GM18951 (cell line): Measurements from ENCODE around the gene ABLIM1.

ENCODE experiments used
- POLR2A ChIP-seq: IDR thresholded peaks from 4 replicates; pipeline ENCODE4 v1.6.1; 2011; ENCODE audit warnings: mild to moderate bottlenecking; ENCODE audit not compliant: insufficient read length, insufficient read depth; ENCODE audit errors: extremely low read depth
- in situ Hi-C: fragments of 300-500 bp; cut with MboI; formaldehyde crosslinking; loops from one replicate; pipeline ENCODE4 v1.12.0; 2022; ENCODE audit warnings: low sequenced_read_pairs, mixed read lengths, inconsistent platforms; ENCODE audit not compliant: unreplicated experiment

ABLIM1 gene

GRCh38 chr10:114658175-114658574 lies at the start of gene ABLIM1:
TSS of gene ABLIM1 (minus strand) at chr10:114658275. CDS start at chr10:114658200, 75 bp downstream.
- TF ChIP-seq POLR2A: no peak
- in situ Hi-C loops: no loop called here

- TF ChIP-seq POLR2A: no peak
Observed at GRCh38 chr10:114706458-114707055, 48.5 kb upstream of the ABLIM1 start.

GRCh38 chr10:114704679-114705078 lies 46.6 kb upstream of the ABLIM1 start:
- no peak for TF ChIP-seq POLR2A
- in situ Hi-C loops: no loop called here

More at GRCh38 chr10:114706458-114707055, 48.5 kb upstream of the ABLIM1 start:
- in situ Hi-C loops: no loop called here

- in situ Hi-C loops: no loop called here
- no peak for TF ChIP-seq POLR2A
Observed at GRCh38 chr10:114703377-114704107, 45.5 kb upstream of the ABLIM1 start.

GRCh38 chr10:114698271-114699061 lies 40.4 kb upstream of the ABLIM1 start:
- in situ Hi-C loops: loop anchor here (10.0 kb wide), 1 partner anchor 234 kb away; no protein-coding TSS in a partner anchor
- no peak for TF ChIP-seq POLR2A

- in situ Hi-C loops: loop anchor here (10.0 kb wide), 1 partner anchor 232 kb away; no protein-coding TSS in a partner anchor
- no peak for TF ChIP-seq POLR2A
Observed at GRCh38 chr10:114697061-114697598, 39.1 kb upstream of the ABLIM1 start.

GRCh38 chr10:114696301-114696700 lies 38.2 kb upstream of the ABLIM1 start:
- in situ Hi-C loops: loop anchor here (10.0 kb wide), 1 partner anchor 232 kb away; no protein-coding TSS in a partner anchor

- TF ChIP-seq POLR2A: no peak
- in situ Hi-C loops: loop anchor here (10.0 kb wide), 1 partner anchor 230 kb away; no protein-coding TSS in a partner anchor
Observed at GRCh38 chr10:114694752-114695151, 36.7 kb upstream of the ABLIM1 start.

- in situ Hi-C loops: loop anchor here (10.0 kb wide), 1 partner anchor 229 kb away; no protein-coding TSS in a partner anchor
- no peak for TF ChIP-seq POLR2A
Observed at GRCh38 chr10:114694062-114694461, 36.0 kb upstream of the ABLIM1 start.

- TF ChIP-seq POLR2A: no peak
- in situ Hi-C loops: loop anchor here (10.0 kb wide), 1 partner anchor 227 kb away; no protein-coding TSS in a partner anchor
Observed at GRCh38 chr10:114691442-114691941, 33.4 kb upstream of the ABLIM1 start.

GRCh38 chr10:114688786-114689185 lies 30.7 kb upstream of the ABLIM1 start:
- in situ Hi-C loops: no loop called here
- TF ChIP-seq POLR2A: no peak

- TF ChIP-seq POLR2A: no peak
- in situ Hi-C loops: no loop called here
Observed at GRCh38 chr10:114687459-114687858, 29.4 kb upstream of the ABLIM1 start.

- no peak for TF ChIP-seq POLR2A
- in situ Hi-C loops: no loop called here
Observed at GRCh38 chr10:114686013-114686412, 27.9 kb upstream of the ABLIM1 start.
